GM12878 (cell line): Measurements from ENCODE around the gene PID1. TPM values are rescaled to one million over a fixed set of nuclear protein-coding genes. Genes with fewer than 3 reads are reported as not detected.

Experiments
- ATAC-seq: fragments of 200-7000 bp; cut with Tn5 transposase; 3 replicates; pipeline ENCODE4 v1.9.1; 2020; ENCODE audit warnings: mild to moderate bottlenecking, moderate library complexity
- BruUV-seq: library from RNA; stranded (reverse); fragments of 400-500 nt; replicated peaks from 2 replicates; lab custom pipeline; 2021; lab: Mats Ljungman, UMichigan
- CTCF ChIA-PET: fragments of 300-600 bp; sonication (Branson Sonifier 250); formaldehyde crosslinking; extraction: SDS; loops from one replicate; lab custom pipeline; 2021; ENCODE audit warnings: inconsistent platforms; lab: Yijun Ruan, JAX
- POLR2A ChIA-PET: fragments of 350-600 bp; formaldehyde crosslinking; extraction: SDS; loops from one replicate; lab custom pipeline; 2021; ENCODE audit warnings: inconsistent platforms; lab: Charles Lee
- RAD21 ChIA-PET: fragments of 300-600 bp; sonication (Branson Sonifier 250); formaldehyde crosslinking; loops from one replicate; lab custom pipeline; 2023; ENCODE audit warnings: antibody characterized with exemption; ENCODE audit not compliant: unreplicated experiment; lab: Charles Lee
- SMC1A ChIA-PET: fragments of 300-600 bp; sonication (Branson Sonifier 250); formaldehyde crosslinking; loops from one replicate; lab custom pipeline; 2023; ENCODE audit not compliant: unreplicated experiment, uncharacterized antibody; lab: Charles Lee
- DNase-seq: peaks from one replicate; pipeline ENCODE4 v3.0.0-alpha.2; 2011; ENCODE audit warnings: low read depth, low spot score
- FAIRE-seq: peaks from 3 replicates; lab custom pipeline; 2011; peaks lifted over from hg19 to GRCh38; lab: Jason Lieb, UNC
- H2AFZ ChIP-seq: 2 replicates; pipeline ENCODE4 v1.6.0; 2011; ENCODE audit warnings: low read depth, low read length, control low read depth; ENCODE audit not compliant: control insufficient read depth
- H3K27ac ChIP-seq: 2 replicates; pipeline ENCODE4 v1.5.1; 2011; ENCODE audit warnings: control low read depth; ENCODE audit not compliant: control insufficient read depth, insufficient read depth
- H3K27me3 ChIP-seq, 2 experiments: replicated peaks in 1 of 2; 2 replicates each; pipeline versions ENCODE4 v1.6.0 to v1.6.1; 2011; ENCODE audit warnings: low read length in 1 of 2; ENCODE audit not compliant: control insufficient read depth in 2 of 2, insufficient read depth in 2 of 2
- H3K36me3 ChIP-seq, 2 experiments: 2 replicates each; pipeline ENCODE4 v1.5.1; 2011; ENCODE audit warnings: low read length in 1 of 2; ENCODE audit not compliant: control insufficient read depth in 2 of 2, insufficient read depth in 2 of 2
- H3K4me1 ChIP-seq: 2 replicates; pipeline ENCODE4 v1.6.1; 2011; ENCODE audit warnings: mild to moderate bottlenecking, low read length, moderate library complexity, mixed read lengths; ENCODE audit not compliant: control insufficient read depth, insufficient read depth
- H3K4me2 ChIP-seq: 2 replicates; pipeline ENCODE4 v1.6.0; 2011; ENCODE audit warnings: control low read depth; ENCODE audit not compliant: control insufficient read depth, insufficient read depth
- H3K4me3 ChIP-seq: fragments of 200-600 bp; sonication (generic); 2 replicates; pipeline ENCODE4 v1.5.1; 2016
- H3K79me2 ChIP-seq: 2 replicates; pipeline ENCODE4 v1.6.0; 2011; ENCODE audit warnings: low read length; ENCODE audit not compliant: control insufficient read depth, insufficient read depth
- H3K9ac ChIP-seq: 2 replicates; pipeline ENCODE4 v1.8.0; 2011; ENCODE audit warnings: low read length, control low read depth, mixed read lengths; ENCODE audit not compliant: control insufficient read depth, insufficient read depth
- H3K9me3 ChIP-seq: replicated peaks from 3 replicates; pipeline ENCODE4 v1.5.1; 2011; ENCODE audit warnings: mild to moderate bottlenecking, low read length; ENCODE audit not compliant: control insufficient read depth, insufficient read depth
- H4K20me1 ChIP-seq: 2 replicates; pipeline ENCODE4 v1.6.0; 2011; ENCODE audit not compliant: control insufficient read depth, insufficient read depth
- BACH1 ChIP-seq: fragments of 450-650 bp; IDR thresholded peaks from 2 replicates; pipeline ENCODE4 v1.6.1; 2017; ENCODE audit warnings: mild to moderate bottlenecking, borderline replicate concordance
- CEBPB ChIP-seq, 2 experiments: fragments of 150-350 bp in 1 of 2; IDR thresholded peaks; 2 replicates each; pipeline ENCODE4 v1.6.1; 2012 to 2014; ENCODE audit warnings: low read depth in 2 of 2, low read length in 2 of 2, borderline replicate concordance in 1 of 2, inconsistent platforms in 1 of 2
- EED ChIP-seq: sonication (generic); IDR thresholded peaks from 2 replicates; pipeline ENCODE4 v1.6.1; 2016; ENCODE audit warnings: antibody characterized with exemption, low read depth
- KAT2A ChIP-seq: conservative IDR thresholded peaks from 2 replicates; pipeline ENCODE4 v1.6.1; 2011; ENCODE audit warnings: low read depth, low read length; ENCODE audit not compliant: control insufficient read depth
- MAX ChIP-seq: IDR thresholded peaks from 2 replicates; pipeline ENCODE4 v1.6.1; 2012; ENCODE audit warnings: low read depth, low read length, improper control_type of control experiment
- MEF2B ChIP-seq: fragments of 450-650 bp; IDR thresholded peaks from 2 replicates; pipeline ENCODE4 v1.6.1; 2018; ENCODE audit warnings: mild to moderate bottlenecking, moderate library complexity; ENCODE audit not compliant: partially characterized antibody, poor library complexity, severe bottlenecking
- MLLT1 ChIP-seq: fragments of 450-650 bp; IDR thresholded peaks from 2 replicates; pipeline ENCODE4 v1.6.1; 2016; ENCODE audit warnings: mild to moderate bottlenecking
- NR2F1 ChIP-seq: fragments of 450-650 bp; conservative IDR thresholded peaks from 2 replicates; pipeline ENCODE4 v1.6.1; 2017; ENCODE audit warnings: mild to moderate bottlenecking
- NRF1 ChIP-seq: conservative IDR thresholded peaks from 2 replicates; pipeline ENCODE4 v1.6.1; 2011; ENCODE audit warnings: mild to moderate bottlenecking, low read depth, low read length, improper control_type of control experiment
- PML ChIP-seq: IDR thresholded peaks from 2 replicates; pipeline ENCODE4 v1.6.1; 2012; ENCODE audit warnings: low read length, inconsistent platforms
- PRDM15 ChIP-seq: fragments of 450-650 bp; formaldehyde crosslinking; IDR thresholded peaks from 2 replicates; pipeline ENCODE4 v1.4.0; 2020; ENCODE audit warnings: mild to moderate bottlenecking, moderate library complexity
- RUNX3 ChIP-seq: IDR thresholded peaks from 2 replicates; pipeline ENCODE4 v1.6.1; 2012; ENCODE audit warnings: low read length, inconsistent platforms
- SMC3 ChIP-seq: IDR thresholded peaks from 2 replicates; pipeline ENCODE4 v1.6.1; 2011; ENCODE audit warnings: low read length, improper control_type of control experiment, borderline replicate concordance
- TCF7 ChIP-seq: IDR thresholded peaks from 2 replicates; pipeline ENCODE4 v1.6.1; 2014; ENCODE audit warnings: antibody characterized with exemption, borderline replicate concordance
- YY1 ChIP-seq: IDR thresholded peaks from 2 replicates; pipeline ENCODE4 v1.6.1; 2011; ENCODE audit warnings: low read depth, mild to moderate bottlenecking, low read length
- ZNF207 ChIP-seq: fragments of 450-650 bp; IDR thresholded peaks from 2 replicates; pipeline ENCODE4 v1.6.1; 2014; ENCODE audit warnings: antibody characterized with exemption, mild to moderate bottlenecking, borderline replicate concordance
- ZNF274 ChIP-seq: IDR thresholded peaks from one replicate; pipeline ENCODE4 v1.8.0; 2011; ENCODE audit not compliant: insufficient read length, insufficient read depth
- WGBS: methylation state at CpG from one replicate; pipeline ENCODE4 v1.1.6; 2016; ENCODE audit warnings: low lambda C conversion rate; ENCODE audit not compliant: insufficient replicate concordance, insufficient coverage; ENCODE audit errors: missing lambda C conversion rate; 5-methylcytosine and 5-hydroxymethylcytosine counted together
- in situ Hi-C: fragments of 300-500 bp; cut with MboI; formaldehyde crosslinking; loops from 9 replicates; pipeline ENCODE4 v1.14.3; 2018; ENCODE audit warnings: mixed read lengths
- intact Hi-C: fragments of 100-400 bp; cut with micrococcal nuclease; formaldehyde crosslinking; loops from one replicate; pipeline ENCODE4 v1.14.2; 2022; ENCODE audit not compliant: unreplicated experiment
- polyA plus RNA-seq, 11 experiments: library from polyadenylated mRNA; depleted of rRNA in 4 of 11; unstranded in 6 of 11; stranded (reverse) in 5 of 11; fragments of >200 nt; fragmentation: Nextera tagmentation in 4 of 11; fragmentation: Illumina TruSeq in 1 of 11; extraction: Ambion mirVana in 4 of 11; extraction: Trizol in 1 of 11; gene quantifications; 1 replicate in 1 of 11; 2 replicates in 10 of 11; pipeline versions ENCODE4 v1.2.1 to v1.2.3, GENCODE V29; 2011 to 2016; ENCODE audit warnings: inconsistent platforms in 2 of 11, missing spikeins in 2 of 11, low read depth in 1 of 11
- total RNA-seq, 4 experiments: library from RNA; depleted of rRNA in 3 of 4; stranded (reverse); fragments of >200 nt in 3 of 4; fragmentation: Illumina TruSeq in 1 of 4; extraction: Trizol in 1 of 4; gene quantifications; 2 replicates each; pipeline versions ENCODE4 v1.2.1 to v1.2.3, GENCODE V29; 2013 to 2021
- TF ChIP-seq, protein P1 (sequence below): IDR thresholded peaks from 2 replicates; pipeline ENCODE4 v1.6.1; 2012; ENCODE audit warnings: low read depth, low read length, improper control_type of control experiment
- TF ChIP-seq, protein P2 (sequence below): IDR thresholded peaks from 2 replicates; pipeline ENCODE4 v1.6.1; 2011; ENCODE audit warnings: low read depth, mild to moderate bottlenecking, low read length, moderate library complexity, borderline replicate concordance; ENCODE audit errors: extremely low read depth

PID1 gene
- total and polyA plus RNA-seq, 10 of the 15 experiments (the other 5 are each of a cell fraction or from before 2014, with no cell fraction given) = not detected

DNA sequence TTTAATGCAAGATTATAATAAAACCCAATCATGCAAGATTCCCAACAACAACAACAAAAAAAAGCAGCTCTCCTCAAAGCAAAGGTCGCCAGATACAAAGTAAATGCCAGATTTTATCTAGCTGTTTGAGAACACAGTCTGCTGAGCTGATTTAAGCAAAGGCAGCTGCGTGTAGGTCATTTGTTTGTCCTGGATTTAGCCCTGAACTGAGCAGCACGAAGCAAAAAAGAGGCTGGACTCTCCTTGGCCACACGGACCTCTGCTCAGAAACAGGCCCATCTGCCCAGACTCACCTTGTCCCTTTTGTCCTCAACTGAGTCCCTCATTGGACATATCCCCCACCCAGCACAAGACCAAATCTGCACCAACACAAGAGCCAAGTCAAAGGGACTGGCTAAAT, 91.5 kb downstream of the PID1 start:
- Histone ChIP-seq H2AFZ (no peak overlapping the region), H3K9me3 (no peaks in the 10 kb centered on the region), H3K27me3 (no peaks in the 10 kb centered on the region), H3K4me2 (no peak overlapping the region), H3K27ac (no peak overlapping the region), H3K36me3 (no peaks in the 10 kb centered on the region), H3K79me2 (no peaks in the 10 kb centered on the region), H4K20me1 (no peaks in the 10 kb centered on the region), H3K4me1 (no peaks in the 10 kb centered on the region), H3K9ac (no peak overlapping the region), H3K4me3 (no peak overlapping the region)
- ChIA-PET POLR2A (no interaction called here), RAD21 (no interaction called here), CTCF (interaction anchor here (0.6 kb wide), 1 partner anchor 939 kb away, joined by 3 read pairs; no protein-coding TSS in a partner anchor), SMC1A (interaction anchor here (1.3 kb wide), 1 partner anchor 11 kb away, joined by 4 read pairs; no protein-coding TSS in a partner anchor)
- WGBS = 0% methylated on average over 4 of the region's 4 CpGs
- no TSS peak for BruUV-seq
- ATAC-seq (no peak), FAIRE-seq (no peak), DNase-seq (no peak)
- in situ Hi-C loops = no loop called here
- intact Hi-C loops = no loop called here
- no peak for TF ChIP-seq EED
- no peak for TF ChIP-seq MLLT1
- no peak for TF ChIP-seq RUNX3
- TF ChIP-seq MEF2B = no peak
- no peak for TF ChIP-seq KAT2A
- TF ChIP-seq PML = no peak
- TF ChIP-seq SMC3 = no peak
- no peak for TF ChIP-seq PRDM15
- no peak for TF ChIP-seq MAX
- no peak for TF ChIP-seq ZNF274
- no peak for TF ChIP-seq YY1
- no peak for TF ChIP-seq NR2F1
- TF ChIP-seq, protein P1, sequence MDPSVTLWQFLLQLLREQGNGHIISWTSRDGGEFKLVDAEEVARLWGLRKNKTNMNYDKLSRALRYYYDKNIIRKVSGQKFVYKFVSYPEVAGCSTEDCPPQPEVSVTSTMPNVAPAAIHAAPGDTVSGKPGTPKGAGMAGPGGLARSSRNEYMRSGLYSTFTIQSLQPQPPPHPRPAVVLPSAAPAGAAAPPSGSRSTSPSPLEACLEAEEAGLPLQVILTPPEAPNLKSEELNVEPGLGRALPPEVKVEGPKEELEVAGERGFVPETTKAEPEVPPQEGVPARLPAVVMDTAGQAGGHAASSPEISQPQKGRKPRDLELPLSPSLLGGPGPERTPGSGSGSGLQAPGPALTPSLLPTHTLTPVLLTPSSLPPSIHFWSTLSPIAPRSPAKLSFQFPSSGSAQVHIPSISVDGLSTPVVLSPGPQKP = no peak
- TF ChIP-seq ZNF207 = no peak
- no peak for TF ChIP-seq TCF7
- no peak for TF ChIP-seq BACH1
- no peak for TF ChIP-seq NRF1
- TF ChIP-seq CEBPB (IDR thresholded peaks at IDR 0.05; ENCODE audit: borderline replicate concordance in 1 of 2, low read depth in 2 of 2, low read length in 2 of 2) = no peak
- TF ChIP-seq, protein P2, sequence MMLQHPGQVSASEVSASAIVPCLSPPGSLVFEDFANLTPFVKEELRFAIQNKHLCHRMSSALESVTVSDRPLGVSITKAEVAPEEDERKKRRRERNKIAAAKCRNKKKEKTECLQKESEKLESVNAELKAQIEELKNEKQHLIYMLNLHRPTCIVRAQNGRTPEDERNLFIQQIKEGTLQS = no peak
